H1 (cell line): Measurements from ENCODE around the gene CCDC184. TPM values are rescaled to one million over a fixed set of nuclear protein-coding genes. Genes with fewer than 3 reads are reported as not detected.
"Not testable (repeated sequence)": the region's sequence is repeated elsewhere in the genome, so short reads cannot be mapped to it uniquely, and the experiment has no call there.

Experiments
- CTCF ChIA-PET: fragments of 300-600 bp; sonication (Branson Sonifier 250); formaldehyde crosslinking; loops from one replicate; lab custom pipeline; 2021; ENCODE audit not compliant: partially characterized antibody; lab: Charles Lee
- POLR2A ChIA-PET: fragments of 300-600 bp; sonication (Branson Sonifier 250); formaldehyde crosslinking; loops from one replicate; lab custom pipeline; 2021; ENCODE audit warnings: inconsistent platforms; ENCODE audit not compliant: partially characterized antibody; lab: Charles Lee
- DNase-seq, 2 experiments: peaks; one replicate each; pipeline versions ENCODE4 v3.0.0 to v3.0.0-alpha.2; 2010 to 2022; ENCODE audit warnings: low spot score in 2 of 2, low read depth in 1 of 2, mixed read lengths in 1 of 2
- FAIRE-seq: peaks from 2 replicates; lab custom pipeline; 2011; peaks lifted over from hg19 to GRCh38; lab: Jason Lieb, UNC
- H2AFZ ChIP-seq: 2 replicates; pipeline ENCODE4 v1.8.1; 2012; ENCODE audit warnings: low read length, inconsistent platforms
- H2AK5ac ChIP-seq: 2 replicates; pipeline ENCODE4 v1.6.1; 2013; ENCODE audit warnings: low read depth, low read length
- H2BK120ac ChIP-seq: replicated peaks from 2 replicates; pipeline ENCODE3; 2013; ENCODE audit warnings: low read depth, low read length, inconsistent platforms
- H2BK12ac ChIP-seq: 2 replicates; pipeline ENCODE4 v1.6.1; 2013; ENCODE audit warnings: low read depth, low read length
- H2BK15ac ChIP-seq: 2 replicates; pipeline ENCODE4 v1.6.1; 2013; ENCODE audit warnings: low read length
- H2BK20ac ChIP-seq: 2 replicates; pipeline ENCODE4 v1.6.1; 2013; ENCODE audit warnings: low read length
- H2BK5ac ChIP-seq: 2 replicates; pipeline ENCODE4 v1.6.1; 2013; ENCODE audit warnings: low read depth, low read length
- H3K14ac ChIP-seq: 2 replicates; pipeline ENCODE4 v1.6.1; 2013; ENCODE audit warnings: inconsistent platforms; ENCODE audit not compliant: insufficient read length
- H3K18ac ChIP-seq: 2 replicates; pipeline ENCODE4 v1.6.1; 2013; ENCODE audit warnings: low read length; ENCODE audit errors: extremely low read depth
- H3K23ac ChIP-seq: 2 replicates; pipeline ENCODE4 v1.6.1; 2013; ENCODE audit warnings: inconsistent platforms; ENCODE audit not compliant: insufficient read length
- H3K23me2 ChIP-seq: 2 replicates; pipeline ENCODE4 v1.6.1; 2013; ENCODE audit warnings: low read depth, low read length
- H3K27ac ChIP-seq: 2 replicates; pipeline ENCODE4 v1.6.1; 2011; ENCODE audit warnings: low read depth, low read length, inconsistent platforms
- H3K27me3 ChIP-seq, 4 experiments: replicated peaks in 1 of 4; 1 replicate in 1 of 4; 2 replicates in 3 of 4; pipeline versions ENCODE4 v1.6.1 to v1.8.1; 2011 to 2013; ENCODE audit warnings: low read length in 3 of 4, mild to moderate bottlenecking in 3 of 4, inconsistent platforms in 2 of 4, mixed read lengths in 2 of 4, moderate library complexity in 1 of 4; ENCODE audit not compliant: control insufficient read depth in 3 of 4, insufficient read depth in 3 of 4; ENCODE audit errors: extremely low read depth in 1 of 4
- H3K36me3 ChIP-seq, 4 experiments: 2 replicates each; pipeline versions ENCODE4 v1.6.1 to v1.8.1; 2011 to 2013; ENCODE audit warnings: mild to moderate bottlenecking in 4 of 4, low read length in 3 of 4, moderate library complexity in 2 of 4, control low read depth in 1 of 4, inconsistent platforms in 1 of 4; ENCODE audit not compliant: insufficient read depth in 4 of 4, control insufficient read depth in 2 of 4
- H3K4ac ChIP-seq: replicated peaks from 2 replicates; pipeline ENCODE3; 2013; ENCODE audit warnings: low read length, low read depth, mixed read lengths, inconsistent platforms; ENCODE audit not compliant: insufficient read length
- H3K4me1 ChIP-seq, 4 experiments: replicated peaks in 1 of 4; 1 replicate in 1 of 4; 2 replicates in 3 of 4; pipeline versions ENCODE4 v1.6.1 to v1.8.1; 2011 to 2013; ENCODE audit warnings: low read length in 3 of 4, inconsistent platforms in 2 of 4, mixed read lengths in 1 of 4; ENCODE audit not compliant: insufficient read depth in 4 of 4, control insufficient read depth in 3 of 4
- H3K4me2 ChIP-seq, 2 experiments: 2 replicates each; pipeline versions ENCODE4 v1.6.1 to v1.8.1; 2011 to 2013; ENCODE audit warnings: low read depth in 2 of 2, low read length in 2 of 2, control low read depth in 1 of 2, inconsistent platforms in 1 of 2, mild to moderate bottlenecking in 1 of 2; ENCODE audit not compliant: insufficient read depth in 1 of 2
- H3K4me3 ChIP-seq, 4 experiments: fragments of 200-600, 300-600 bp in 1 of 4; sonication (generic), shearing (Covaris generic), sonication (Bioruptor Twin) in 1 of 4; 2 replicates each; pipeline versions ENCODE4 v1.5.1 to v1.8.1; 2011 to 2016; ENCODE audit warnings: low read length in 4 of 4, low read depth in 3 of 4, control low read depth in 2 of 4, inconsistent platforms in 2 of 4, mild to moderate bottlenecking in 2 of 4, mixed read lengths in 1 of 4, moderate library complexity in 1 of 4; ENCODE audit not compliant: insufficient read depth in 2 of 4; ENCODE audit errors: extremely low read depth in 1 of 4
- H3K56ac ChIP-seq: replicated peaks from 2 replicates; pipeline ENCODE3; 2013; ENCODE audit warnings: low read depth, mild to moderate bottlenecking, mixed read lengths, low read length, inconsistent platforms; ENCODE audit not compliant: insufficient read length
- H3K79me1 ChIP-seq: 2 replicates; pipeline ENCODE4 v1.6.1; 2013; ENCODE audit warnings: low read depth, low read length, control low read depth
- H3K79me2 ChIP-seq, 2 experiments: 2 replicates each; pipeline versions ENCODE4 v1.6.1 to v1.8.1; 2012 to 2013; ENCODE audit warnings: low read length in 2 of 2, mild to moderate bottlenecking in 2 of 2, inconsistent platforms in 1 of 2; ENCODE audit not compliant: insufficient read depth in 2 of 2, control insufficient read depth in 1 of 2
- H3K9ac ChIP-seq, 4 experiments: replicated peaks in 1 of 4; 1 replicate in 1 of 4; 2 replicates in 3 of 4; pipeline versions ENCODE4 v1.6.1 to v1.8.1; 2011 to 2013; ENCODE audit warnings: low read depth in 3 of 4, low read length in 3 of 4, control low read depth in 2 of 4, mild to moderate bottlenecking in 2 of 4, moderate library complexity in 2 of 4, inconsistent platforms in 1 of 4; ENCODE audit errors: extremely low read depth in 1 of 4
- H3K9me3 ChIP-seq, 2 experiments: 2 replicates each; pipeline versions ENCODE4 v1.6.1 to v1.8.1; 2012 to 2013; ENCODE audit warnings: mild to moderate bottlenecking in 2 of 2, moderate library complexity in 2 of 2, control low read depth in 1 of 2, inconsistent platforms in 1 of 2, low read depth in 1 of 2, low read length in 1 of 2, mixed read lengths in 1 of 2; ENCODE audit not compliant: insufficient read depth in 2 of 2
- H4K20me1 ChIP-seq, 2 experiments: replicated peaks in 1 of 2; 2 replicates each; pipeline versions ENCODE3 to v1.8.1; 2011 to 2013; ENCODE audit warnings: inconsistent platforms in 2 of 2, low read length in 2 of 2, mild to moderate bottlenecking in 1 of 2; ENCODE audit not compliant: insufficient read depth in 2 of 2, control insufficient read depth in 1 of 2
- H4K5ac ChIP-seq: 2 replicates; pipeline ENCODE4 v1.6.1; 2013; ENCODE audit warnings: low read length, low read depth, mixed read lengths, inconsistent platforms; ENCODE audit not compliant: insufficient read length
- H4K8ac ChIP-seq: 2 replicates; pipeline ENCODE4 v1.8.0; 2013; ENCODE audit warnings: mild to moderate bottlenecking, moderate library complexity, low read length, inconsistent platforms; ENCODE audit not compliant: insufficient read depth; ENCODE audit errors: extremely low read depth
- H4K91ac ChIP-seq: replicated peaks from 2 replicates; pipeline ENCODE3; 2013; ENCODE audit warnings: low read length, mixed read lengths, inconsistent platforms; ENCODE audit not compliant: insufficient read length
- BACH1 ChIP-seq: IDR thresholded peaks from 2 replicates; pipeline ENCODE4 v1.6.1; 2012; ENCODE audit warnings: low read length, improper control_type of control experiment
- EGR1 ChIP-seq: IDR thresholded peaks from 2 replicates; pipeline ENCODE4 v1.6.1; 2011; ENCODE audit warnings: low read depth, low read length, borderline replicate concordance
- KDM4A ChIP-seq: IDR thresholded peaks from one replicate; pipeline ENCODE4 v1.7.1; 2012; ENCODE audit warnings: low read depth, mild to moderate bottlenecking, moderate library complexity, low read length, inconsistent platforms; ENCODE audit not compliant: severe bottlenecking
- POLR2A ChIP-seq, 2 experiments: IDR thresholded peaks; 1 replicate in 1 of 2; 2 replicates in 1 of 2; pipeline ENCODE4 v1.6.1; 2011; ENCODE audit warnings: low read depth in 2 of 2, low read length in 2 of 2, mild to moderate bottlenecking in 2 of 2; ENCODE audit errors: control extremely low read depth in 1 of 2
- SIX5 ChIP-seq: IDR thresholded peaks from 2 replicates; pipeline ENCODE4 v1.6.1; 2011; ENCODE audit warnings: mild to moderate bottlenecking, low read depth, low read length
- SRF ChIP-seq: IDR thresholded peaks from 2 replicates; pipeline ENCODE4 v1.6.1; 2011; ENCODE audit warnings: mild to moderate bottlenecking, low read depth, low read length, moderate library complexity
- SUZ12 ChIP-seq: fragments of 200-600 bp; sonication (generic); IDR thresholded peaks from 2 replicates; pipeline ENCODE4 v1.6.1; 2012; ENCODE audit warnings: mild to moderate bottlenecking, inconsistent platforms, low read length, moderate library complexity, mixed read lengths
- WGBS, 2 experiments: shearing (Covaris generic) in 1 of 2; methylation state at CpG; one replicate each; pipeline versions ENCODE4 v1.1.6 to v1.1.7; 2013 to 2015; ENCODE audit warnings: low lambda C conversion rate in 2 of 2, mixed read lengths in 2 of 2, inconsistent platforms in 1 of 2, low coverage in 1 of 2, missing lambda C conversion rate in 1 of 2; ENCODE audit not compliant: insufficient replicate concordance in 2 of 2, insufficient coverage in 1 of 2, insufficient read length in 1 of 2; ENCODE audit errors: extremely low coverage in 1 of 2, missing lambda C conversion rate in 1 of 2; 5-methylcytosine and 5-hydroxymethylcytosine counted together
- polyA plus RNA-seq, 7 experiments: library from polyadenylated mRNA; depleted of rRNA in 3 of 7; stranded (reverse) in 5 of 7; unstranded in 2 of 7; fragments of >200 nt in 5 of 7; fragments of 200-250 nt in 2 of 7; gene quantifications; 1 replicate in 5 of 7; 2 replicates in 1 of 7; 4 replicates in 1 of 7; pipeline versions ENCODE4 v1.2.1 to v1.2.3, GENCODE V29; 2011 to 2013; ENCODE audit warnings: missing spikeins in 2 of 7, mixed read lengths in 2 of 7
- total RNA-seq: library from RNA; stranded (reverse); fragmentation: NEBNext Ultra II Directional; extraction: Animal tissue kit (Norgen Biotek cat#: 25700); gene quantifications from 2 replicates; pipeline ENCODE4 v1.2.1, GENCODE V29; 2021

CCDC184 gene
- total and polyA plus RNA-seq, 2 of the 8 experiments (the other 6 are each of a cell fraction or from before 2014, with no cell fraction given) = 2.2 to 3.0 TPM

DNA sequence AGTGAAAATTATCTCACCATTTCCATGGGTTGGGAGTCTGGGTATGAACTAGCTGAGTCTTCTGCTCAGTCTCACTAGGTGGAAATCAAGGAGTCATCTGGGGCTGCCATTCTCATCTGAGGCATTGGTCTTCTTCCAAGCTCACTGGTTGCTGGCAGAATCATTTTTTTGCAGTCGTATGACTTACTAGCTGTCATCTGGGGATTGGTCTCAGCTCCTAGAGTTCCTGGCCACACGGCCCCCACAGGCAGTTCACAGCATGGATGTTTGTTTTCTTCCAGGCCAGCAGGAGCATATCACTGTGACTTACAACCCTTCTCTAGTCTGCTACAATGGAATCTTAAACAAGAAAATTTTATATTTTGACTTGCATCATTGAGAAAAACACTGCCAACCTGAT is 38.2 kb downstream of the CCDC184 start (continued):
- TF ChIP-seq POLR2A (IDR thresholded peaks at IDR 0.05; ENCODE audit: control extremely low read depth in 1 of 2, low read depth in 2 of 2, low read length in 2 of 2) (no peak), KDM4A (no peak), SIX5 (no peak), EGR1 (no peak), BACH1 (no peak), SRF (no peak), SUZ12 (no peak)

- H3K23me2 ChIP-seq, H3K9ac ChIP-seq, H2BK120ac ChIP-seq, H4K5ac ChIP-seq, H2AFZ ChIP-seq, H3K27me3 ChIP-seq, H4K8ac ChIP-seq, H3K79me1 ChIP-seq, H4K91ac ChIP-seq, FAIRE-seq, H2BK5ac ChIP-seq, H2BK12ac ChIP-seq, POLR2A ChIA-PET, H2AK5ac ChIP-seq, H3K4me1 ChIP-seq, H3K9me3 ChIP-seq, H3K4ac ChIP-seq, H3K23ac ChIP-seq, H4K20me1 ChIP-seq, H3K4me3 ChIP-seq, H2BK15ac ChIP-seq, DNase-seq, H3K79me2 ChIP-seq, H3K4me2 ChIP-seq, H3K36me3 ChIP-seq, H3K56ac ChIP-seq, H2BK20ac ChIP-seq, H3K18ac ChIP-seq, H3K27ac ChIP-seq, H3K14ac ChIP-seq: not testable (repeated sequence)
- CTCF ChIA-PET = interaction anchor here (0.9 kb wide), 1 partner anchor 36 kb away, joined by 3 read pairs; no protein-coding TSS in a partner anchor
- 75% methylated on average over 3 of the region's 3 CpGs; no CpG with 5 or more reads in 1 of the 2 experiments for WGBS, 2 experiments
These were observed 41.1 kb downstream of the CCDC184 start for GRCh38 chr12:48224533-48224932.
